H1 (cell line): ENCODE results near the gene WDR27. TPM values are rescaled to one million over a fixed set of nuclear protein-coding genes. Genes with fewer than 3 reads are reported as not detected.

Source experiments
- CTCF ChIA-PET: fragments of 300-600 bp; sonication (Branson Sonifier 250); formaldehyde crosslinking; loops from one replicate; lab custom pipeline; 2021; ENCODE audit not compliant: partially characterized antibody; lab: Charles Lee
- POLR2A ChIA-PET: fragments of 300-600 bp; sonication (Branson Sonifier 250); formaldehyde crosslinking; loops from one replicate; lab custom pipeline; 2021; ENCODE audit warnings: inconsistent platforms; ENCODE audit not compliant: partially characterized antibody; lab: Charles Lee
- DNase-seq, 2 experiments: peaks; one replicate each; pipeline versions ENCODE4 v3.0.0 to v3.0.0-alpha.2; 2010 to 2022; ENCODE audit warnings: low spot score in 2 of 2, low read depth in 1 of 2, mixed read lengths in 1 of 2
- FAIRE-seq: peaks from 2 replicates; lab custom pipeline; 2011; peaks lifted over from hg19 to GRCh38; lab: Jason Lieb, UNC
- H2AFZ ChIP-seq: 2 replicates; pipeline ENCODE4 v1.8.1; 2012; ENCODE audit warnings: low read length, inconsistent platforms
- H2AK5ac ChIP-seq: 2 replicates; pipeline ENCODE4 v1.6.1; 2013; ENCODE audit warnings: low read depth, low read length
- H2BK120ac ChIP-seq: replicated peaks from 2 replicates; pipeline ENCODE3; 2013; ENCODE audit warnings: low read depth, low read length, inconsistent platforms
- H2BK12ac ChIP-seq: 2 replicates; pipeline ENCODE4 v1.6.1; 2013; ENCODE audit warnings: low read depth, low read length
- H2BK15ac ChIP-seq: 2 replicates; pipeline ENCODE4 v1.6.1; 2013; ENCODE audit warnings: low read length
- H2BK20ac ChIP-seq: 2 replicates; pipeline ENCODE4 v1.6.1; 2013; ENCODE audit warnings: low read length
- H2BK5ac ChIP-seq: 2 replicates; pipeline ENCODE4 v1.6.1; 2013; ENCODE audit warnings: low read depth, low read length
- H3K14ac ChIP-seq: 2 replicates; pipeline ENCODE4 v1.6.1; 2013; ENCODE audit warnings: inconsistent platforms; ENCODE audit not compliant: insufficient read length
- H3K18ac ChIP-seq: 2 replicates; pipeline ENCODE4 v1.6.1; 2013; ENCODE audit warnings: low read length; ENCODE audit errors: extremely low read depth
- H3K23ac ChIP-seq: 2 replicates; pipeline ENCODE4 v1.6.1; 2013; ENCODE audit warnings: inconsistent platforms; ENCODE audit not compliant: insufficient read length
- H3K23me2 ChIP-seq: 2 replicates; pipeline ENCODE4 v1.6.1; 2013; ENCODE audit warnings: low read depth, low read length
- H3K27ac ChIP-seq: 2 replicates; pipeline ENCODE4 v1.6.1; 2011; ENCODE audit warnings: low read depth, low read length, inconsistent platforms
- H3K27me3 ChIP-seq, 4 experiments: replicated peaks in 1 of 4; 1 replicate in 1 of 4; 2 replicates in 3 of 4; pipeline versions ENCODE4 v1.6.1 to v1.8.1; 2011 to 2013; ENCODE audit warnings: low read length in 3 of 4, mild to moderate bottlenecking in 3 of 4, inconsistent platforms in 2 of 4, mixed read lengths in 2 of 4, moderate library complexity in 1 of 4; ENCODE audit not compliant: control insufficient read depth in 3 of 4, insufficient read depth in 3 of 4; ENCODE audit errors: extremely low read depth in 1 of 4
- H3K36me3 ChIP-seq, 4 experiments: 2 replicates each; pipeline versions ENCODE4 v1.6.1 to v1.8.1; 2011 to 2013; ENCODE audit warnings: mild to moderate bottlenecking in 4 of 4, low read length in 3 of 4, moderate library complexity in 2 of 4, control low read depth in 1 of 4, inconsistent platforms in 1 of 4; ENCODE audit not compliant: insufficient read depth in 4 of 4, control insufficient read depth in 2 of 4
- H3K4ac ChIP-seq: replicated peaks from 2 replicates; pipeline ENCODE3; 2013; ENCODE audit warnings: low read length, low read depth, mixed read lengths, inconsistent platforms; ENCODE audit not compliant: insufficient read length
- H3K4me1 ChIP-seq, 4 experiments: replicated peaks in 1 of 4; 1 replicate in 1 of 4; 2 replicates in 3 of 4; pipeline versions ENCODE4 v1.6.1 to v1.8.1; 2011 to 2013; ENCODE audit warnings: low read length in 3 of 4, inconsistent platforms in 2 of 4, mixed read lengths in 1 of 4; ENCODE audit not compliant: insufficient read depth in 4 of 4, control insufficient read depth in 3 of 4
- H3K4me2 ChIP-seq, 2 experiments: 2 replicates each; pipeline versions ENCODE4 v1.6.1 to v1.8.1; 2011 to 2013; ENCODE audit warnings: low read depth in 2 of 2, low read length in 2 of 2, control low read depth in 1 of 2, inconsistent platforms in 1 of 2, mild to moderate bottlenecking in 1 of 2; ENCODE audit not compliant: insufficient read depth in 1 of 2
- H3K4me3 ChIP-seq, 4 experiments: fragments of 200-600, 300-600 bp in 1 of 4; sonication (generic), shearing (Covaris generic), sonication (Bioruptor Twin) in 1 of 4; 2 replicates each; pipeline versions ENCODE4 v1.5.1 to v1.8.1; 2011 to 2016; ENCODE audit warnings: low read length in 4 of 4, low read depth in 3 of 4, control low read depth in 2 of 4, inconsistent platforms in 2 of 4, mild to moderate bottlenecking in 2 of 4, mixed read lengths in 1 of 4, moderate library complexity in 1 of 4; ENCODE audit not compliant: insufficient read depth in 2 of 4; ENCODE audit errors: extremely low read depth in 1 of 4
- H3K56ac ChIP-seq: replicated peaks from 2 replicates; pipeline ENCODE3; 2013; ENCODE audit warnings: low read depth, mild to moderate bottlenecking, mixed read lengths, low read length, inconsistent platforms; ENCODE audit not compliant: insufficient read length
- H3K79me1 ChIP-seq: 2 replicates; pipeline ENCODE4 v1.6.1; 2013; ENCODE audit warnings: low read depth, low read length, control low read depth
- H3K79me2 ChIP-seq, 2 experiments: 2 replicates each; pipeline versions ENCODE4 v1.6.1 to v1.8.1; 2012 to 2013; ENCODE audit warnings: low read length in 2 of 2, mild to moderate bottlenecking in 2 of 2, inconsistent platforms in 1 of 2; ENCODE audit not compliant: insufficient read depth in 2 of 2, control insufficient read depth in 1 of 2
- H3K9ac ChIP-seq, 4 experiments: replicated peaks in 1 of 4; 1 replicate in 1 of 4; 2 replicates in 3 of 4; pipeline versions ENCODE4 v1.6.1 to v1.8.1; 2011 to 2013; ENCODE audit warnings: low read depth in 3 of 4, low read length in 3 of 4, control low read depth in 2 of 4, mild to moderate bottlenecking in 2 of 4, moderate library complexity in 2 of 4, inconsistent platforms in 1 of 4; ENCODE audit errors: extremely low read depth in 1 of 4
- H3K9me3 ChIP-seq, 2 experiments: 2 replicates each; pipeline versions ENCODE4 v1.6.1 to v1.8.1; 2012 to 2013; ENCODE audit warnings: mild to moderate bottlenecking in 2 of 2, moderate library complexity in 2 of 2, control low read depth in 1 of 2, inconsistent platforms in 1 of 2, low read depth in 1 of 2, low read length in 1 of 2, mixed read lengths in 1 of 2; ENCODE audit not compliant: insufficient read depth in 2 of 2
- H4K20me1 ChIP-seq, 2 experiments: replicated peaks in 1 of 2; 2 replicates each; pipeline versions ENCODE3 to v1.8.1; 2011 to 2013; ENCODE audit warnings: inconsistent platforms in 2 of 2, low read length in 2 of 2, mild to moderate bottlenecking in 1 of 2; ENCODE audit not compliant: insufficient read depth in 2 of 2, control insufficient read depth in 1 of 2
- H4K5ac ChIP-seq: 2 replicates; pipeline ENCODE4 v1.6.1; 2013; ENCODE audit warnings: low read length, low read depth, mixed read lengths, inconsistent platforms; ENCODE audit not compliant: insufficient read length
- H4K8ac ChIP-seq: 2 replicates; pipeline ENCODE4 v1.8.0; 2013; ENCODE audit warnings: mild to moderate bottlenecking, moderate library complexity, low read length, inconsistent platforms; ENCODE audit not compliant: insufficient read depth; ENCODE audit errors: extremely low read depth
- H4K91ac ChIP-seq: replicated peaks from 2 replicates; pipeline ENCODE3; 2013; ENCODE audit warnings: low read length, mixed read lengths, inconsistent platforms; ENCODE audit not compliant: insufficient read length
- CREB1 ChIP-seq: IDR thresholded peaks from 2 replicates; pipeline ENCODE4 v1.6.1; 2012; ENCODE audit warnings: inconsistent platforms
- RBBP5 ChIP-seq: IDR thresholded peaks from 2 replicates; pipeline ENCODE4 v1.7.1; 2012; ENCODE audit warnings: low read depth, mild to moderate bottlenecking, inconsistent platforms, low read length, moderate library complexity, borderline replicate concordance
- RFX5 ChIP-seq: IDR thresholded peaks from 2 replicates; pipeline ENCODE4 v1.6.1; 2011; ENCODE audit warnings: low read depth, low read length, improper control_type of control experiment, borderline replicate concordance
- SIN3A ChIP-seq, 2 experiments: IDR thresholded peaks in 1 of 2; conservative IDR thresholded peaks in 1 of 2; 2 replicates each; pipeline ENCODE4 v1.6.1; 2011 to 2012; ENCODE audit warnings: low read length in 2 of 2, improper control_type of control experiment in 1 of 2, low read depth in 1 of 2, mild to moderate bottlenecking in 1 of 2
- polyA plus RNA-seq, 7 experiments: library from polyadenylated mRNA; depleted of rRNA in 3 of 7; stranded (reverse) in 5 of 7; unstranded in 2 of 7; fragments of >200 nt in 5 of 7; fragments of 200-250 nt in 2 of 7; gene quantifications; 1 replicate in 5 of 7; 2 replicates in 1 of 7; 4 replicates in 1 of 7; pipeline versions ENCODE4 v1.2.1 to v1.2.3, GENCODE V29; 2011 to 2013; ENCODE audit warnings: missing spikeins in 2 of 7, mixed read lengths in 2 of 7
- total RNA-seq: library from RNA; stranded (reverse); fragmentation: NEBNext Ultra II Directional; extraction: Animal tissue kit (Norgen Biotek cat#: 25700); gene quantifications from 2 replicates; pipeline ENCODE4 v1.2.1, GENCODE V29; 2021
- TF ChIP-seq, protein P1 (sequence below): IDR thresholded peaks from 2 replicates; pipeline ENCODE4 v1.6.1; 2011; ENCODE audit warnings: low read depth, mild to moderate bottlenecking, low read length; ENCODE audit not compliant: insufficient read depth

The WDR27 gene
- total and polyA plus RNA-seq, 2 of the 8 experiments (the other 6 are each of a cell fraction or from before 2014, with no cell fraction given) = 53.6 to 68.6 TPM

DNA sequence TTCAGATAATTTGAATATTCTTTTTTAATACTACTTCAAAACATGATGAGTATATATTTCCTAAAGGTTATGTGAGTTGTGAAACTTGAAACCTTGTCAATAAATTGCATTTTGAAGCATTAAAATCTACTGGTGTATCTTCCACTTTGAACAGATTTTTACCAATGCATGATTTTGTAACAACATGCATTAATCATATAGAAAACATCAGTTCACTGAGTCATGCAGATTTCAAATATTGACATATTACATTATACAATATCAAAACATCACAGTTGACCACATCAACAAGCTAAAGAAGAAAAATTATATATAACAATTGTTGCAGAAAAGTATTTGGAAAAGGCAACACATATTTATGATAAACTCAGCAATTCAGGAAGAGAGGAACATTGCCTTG, 158.1 kb downstream of the WDR27 start:
- no peak overlapping the region for H2BK20ac ChIP-seq
- H3K23me2 ChIP-seq = no peaks in the 10 kb centered on the region
- H3K4ac ChIP-seq = no peak overlapping the region
- no peaks in the 10 kb centered on the region for H4K20me1 ChIP-seq
- no peak overlapping the region for H3K4me3 ChIP-seq
- H2BK12ac ChIP-seq = no peak overlapping the region
- H3K36me3 ChIP-seq = no peaks in the 10 kb centered on the region
- H2BK5ac ChIP-seq = no peak overlapping the region
- ChIA-PET CTCF (interaction anchor here (1.0 kb wide), 1 partner anchor 11 kb away, joined by 3 read pairs; no protein-coding TSS in a partner anchor), POLR2A (no interaction called here)
- H3K9ac ChIP-seq = no peak overlapping the region
- no peak overlapping the region for H2AFZ ChIP-seq
- no peaks in the 10 kb centered on the region for H3K27me3 ChIP-seq
- no peak overlapping the region for H4K8ac ChIP-seq
- no peak overlapping the region for H2AK5ac ChIP-seq
- no peaks in the 10 kb centered on the region for H3K79me1 ChIP-seq
- no peak overlapping the region for H3K27ac ChIP-seq
- H3K79me2 ChIP-seq = no peaks in the 10 kb centered on the region
- no peak for DNase-seq
- no peak overlapping the region for H2BK15ac ChIP-seq
- no peak overlapping the region for H3K14ac ChIP-seq
- H3K18ac ChIP-seq = no peak overlapping the region
- H3K56ac ChIP-seq = no peak overlapping the region
- H3K4me1 ChIP-seq = no peaks in the 10 kb centered on the region
- no peak overlapping the region for H4K5ac ChIP-seq
- H3K23ac ChIP-seq = no peak overlapping the region
- H2BK120ac ChIP-seq = no peak overlapping the region
- H3K9me3 ChIP-seq = no peaks in the 10 kb centered on the region; a peak in 1 of 4 replicates
- H4K91ac ChIP-seq = no peak overlapping the region
- no peak overlapping the region for H3K4me2 ChIP-seq
- no peak for FAIRE-seq
- TF ChIP-seq RBBP5 = no peak
- TF ChIP-seq, protein P1, sequence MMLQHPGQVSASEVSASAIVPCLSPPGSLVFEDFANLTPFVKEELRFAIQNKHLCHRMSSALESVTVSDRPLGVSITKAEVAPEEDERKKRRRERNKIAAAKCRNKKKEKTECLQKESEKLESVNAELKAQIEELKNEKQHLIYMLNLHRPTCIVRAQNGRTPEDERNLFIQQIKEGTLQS = no peak
- TF ChIP-seq SIN3A (conservative IDR thresholded peaks at IDR 0.05 in 1 of 2, IDR thresholded peaks at IDR 0.05 in 1 of 2; ENCODE audit: low read depth in 1 of 2, low read length in 2 of 2) = no peak
- TF ChIP-seq CREB1 = no peak
- TF ChIP-seq RFX5 = no peak
